ENCODE data around the gene EXD1.
A peak's percentile ranks its signal among the peaks of the same experiment; 100 is the strongest.

EXD1 gene

GRCh38 chr15:41231422-41232226 lies 1.1 kb upstream of the EXD1 start:
- no peak for DNase-seq

GRCh38 chr15:41230345-41230649 lies 260 bp downstream of the EXD1 start:
- no peak for DNase-seq

GRCh38 chr15:41219381-41219780 lies 11.2 kb downstream of the EXD1 start:
- no peak for DNase-seq

- DNase-seq = no peak
Measured at GRCh38 chr15:41218851-41219250, 11.7 kb downstream of the EXD1 start.

- no peak for DNase-seq
Measured at GRCh38 chr15:41215708-41216107, 14.8 kb downstream of the EXD1 start.

GRCh38 chr15:41207687-41208448 lies 22.7 kb downstream of the EXD1 start:
- no peak for DNase-seq

GRCh38 chr15:41205315-41205714 lies 25.2 kb downstream of the EXD1 start:
- DNase-seq = no peak

GRCh38 chr15:41203395-41203794 lies 27.2 kb downstream of the EXD1 start:
- DNase-seq = no peak

GRCh38 chr15:41199470-41199869 lies 31.1 kb downstream of the EXD1 start:
- DNase-seq = no peak

GRCh38 chr15:41194444-41194843 lies 36.1 kb downstream of the EXD1 start:
- no peak for DNase-seq

GRCh38 chr15:41183581-41183980 lies 47.0 kb downstream of the EXD1 start:
- DNase-seq = no peak

GRCh38 chr15:41182266-41182665 lies 48.3 kb downstream of the EXD1 start:
- DNase-seq = no peak

- peak; percentile 29 for DNase-seq
Measured at GRCh38 chr15:41180206-41180789, 50.3 kb downstream of the EXD1 start.

GRCh38 chr15:41169781-41170180 lies 60.8 kb downstream of the EXD1 start:
- no peak for DNase-seq

- DNase-seq = no peak
Measured at GRCh38 chr15:41169086-41169485, 61.5 kb downstream of the EXD1 start.

GRCh38 chr15:41161736-41162135 lies 68.8 kb downstream of the EXD1 start:
- DNase-seq = no peak

GRCh38 chr15:41161336-41161735 lies 69.2 kb downstream of the EXD1 start:
- no peak for DNase-seq

- no peak for DNase-seq
Measured at GRCh38 chr15:41160639-41161315, 69.8 kb downstream of the EXD1 start.

- DNase-seq = no peak
Measured at GRCh38 chr15:41154412-41154811, 76.1 kb downstream of the EXD1 start.

- DNase-seq = no peak
Measured at GRCh38 chr15:41153733-41154132, 76.8 kb downstream of the EXD1 start.

- DNase-seq = no peak
Measured at GRCh38 chr15:41151451-41152005, 79.0 kb downstream of the EXD1 start.

- no peak for DNase-seq
Measured at GRCh38 chr15:41150279-41150678, 80.3 kb downstream of the EXD1 start.

GRCh38 chr15:41148065-41148464 lies 82.5 kb downstream of the EXD1 start:
- no peak for DNase-seq
